CD4-positive, alpha-beta memory T cell (primary cell): Measurements from ENCODE around the gene ITPR2. TPM values are rescaled to one million over a fixed set of nuclear protein-coding genes. Genes with fewer than 3 reads are reported as not detected.
"Not testable (repeated sequence)": the region's sequence is repeated elsewhere in the genome, so short reads cannot be mapped to it uniquely, and the experiment has no call there.

Experiments used
- CTCF ChIA-PET: fragments of 350-600 bp; sonication (Branson Sonifier 250); formaldehyde crosslinking; loops from one replicate; lab custom pipeline; 2021; ENCODE audit warnings: inconsistent platforms; ENCODE audit not compliant: partially characterized antibody; lab: Charles Lee
- POLR2A ChIA-PET: fragments of 350-600 bp; sonication (Branson Sonifier 250); formaldehyde crosslinking; loops from one replicate; lab custom pipeline; 2021; ENCODE audit not compliant: partially characterized antibody; lab: Charles Lee
- DNase-seq, 5 donors: peaks; one replicate each; pipeline versions ENCODE4 v3.0.0 to v3.0.0-alpha.2; 2020 to 2022; ENCODE audit warnings: mixed read lengths in 1 of 5
- H3K27ac ChIP-seq: one replicate; pipeline ENCODE4 v1.7.0; 2013; ENCODE audit warnings: low read depth, low read length
- H3K27me3 ChIP-seq: 2 replicates; pipeline ENCODE4 v1.7.0; 2013; ENCODE audit warnings: mild to moderate bottlenecking, low read length, moderate library complexity; ENCODE audit not compliant: insufficient read depth
- H3K36me3 ChIP-seq: 2 replicates; pipeline ENCODE4 v1.7.0; 2013; ENCODE audit warnings: mild to moderate bottlenecking, low read length, moderate library complexity; ENCODE audit not compliant: insufficient read depth
- H3K4me1 ChIP-seq: 2 replicates; pipeline ENCODE4 v1.7.0; 2013; ENCODE audit warnings: mild to moderate bottlenecking, low read length, moderate library complexity; ENCODE audit not compliant: insufficient read depth
- H3K4me3 ChIP-seq, 2 donors: one replicate each; pipeline ENCODE4 v1.7.0; 2013; ENCODE audit warnings: low read length in 2 of 2, mild to moderate bottlenecking in 1 of 2
- H3K9me3 ChIP-seq, 2 donors: one replicate each; pipeline ENCODE4 v1.7.0; 2013; ENCODE audit warnings: low read length in 2 of 2, control low read depth in 1 of 2; ENCODE audit not compliant: control insufficient read depth in 1 of 2
- H3K27ac Mint-ChIP-seq, 7 donors: one replicate each; pipeline ENCODE4 v1.8.0; 2020 to 2021; ENCODE audit warnings: mixed read lengths in 7 of 7, mild to moderate bottlenecking in 6 of 7, inconsistent platforms in 3 of 7, moderate library complexity in 3 of 7
- H3K27me3 Mint-ChIP-seq, 2 donors: one replicate each; pipeline ENCODE4 v1.8.0; 2020 to 2021; ENCODE audit warnings: mixed read lengths in 2 of 2
- H3K36me3 Mint-ChIP-seq, 2 donors: one replicate each; pipeline ENCODE4 v1.8.0; 2020 to 2021; ENCODE audit warnings: mixed read lengths in 2 of 2, inconsistent platforms in 1 of 2, mild to moderate bottlenecking in 1 of 2
- H3K4me1 Mint-ChIP-seq, 4 donors: one replicate each; pipeline ENCODE4 v1.8.0; 2020 to 2021; ENCODE audit warnings: mixed read lengths in 4 of 4, mild to moderate bottlenecking in 1 of 4
- H3K4me3 Mint-ChIP-seq, 8 donors: one replicate each; pipeline ENCODE4 v1.8.0; 2020 to 2021; ENCODE audit warnings: mixed read lengths in 8 of 8, mild to moderate bottlenecking in 7 of 8, moderate library complexity in 6 of 8, inconsistent platforms in 3 of 8
- H3K9me3 Mint-ChIP-seq, 8 donors: one replicate each; pipeline ENCODE4 v1.8.0; 2020 to 2021; ENCODE audit warnings: mixed read lengths in 8 of 8, mild to moderate bottlenecking in 5 of 8, inconsistent platforms in 3 of 8, moderate library complexity in 1 of 8
- intact Hi-C: fragments of 100-400 bp; cut with micrococcal nuclease; formaldehyde crosslinking; loops from one replicate; pipeline ENCODE4 v1.15.1; 2023
- polyA plus RNA-seq, 2 donors: library from polyadenylated mRNA; unstranded; fragments of 300-500 nt; fragmentation: Illumina TruSeq; gene quantifications; one replicate each; pipeline ENCODE4 v1.2.3, GENCODE V29; 2021
- total RNA-seq, 2 experiments: library from RNA; stranded (reverse); gene quantifications; one replicate each; pipeline ENCODE4 v1.2.3, GENCODE V29; 2021

The ITPR2 gene
- total and polyA plus RNA-seq, 4 experiments from 2014 or later: 4.7 to 55.6 (median 34.1) TPM

DNA sequence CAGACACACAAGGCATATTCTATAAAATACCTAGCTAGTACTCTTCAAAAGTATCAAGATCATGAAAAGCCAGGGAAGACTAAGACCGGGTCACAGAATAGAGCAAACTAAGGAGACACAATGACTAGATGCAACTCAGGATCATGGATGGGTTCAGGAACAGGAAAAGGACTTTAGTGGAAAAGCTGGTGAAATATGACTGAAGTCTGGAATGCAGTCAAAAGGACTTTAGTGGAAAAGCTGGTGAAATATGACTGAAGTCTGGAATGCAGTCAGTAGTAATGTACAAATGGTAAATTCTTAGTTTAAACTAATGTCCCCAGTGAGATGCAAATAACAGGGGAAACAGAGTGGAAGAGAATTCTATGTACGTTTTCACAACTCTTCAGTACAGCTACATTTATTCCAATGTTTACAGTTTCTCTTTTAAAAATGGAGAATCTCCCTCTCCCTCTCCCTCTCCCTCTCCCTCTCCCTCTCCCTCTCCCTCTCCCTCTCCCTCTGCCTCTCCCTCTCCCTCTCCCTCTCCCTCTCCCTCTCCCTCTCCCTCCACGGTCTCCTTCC is 49.1 kb downstream of the ITPR2 start:
- H3K4me3 ChIP-seq, H3K4me1 ChIP-seq, H3K9me3 Mint-ChIP-seq, DNase-seq, H3K4me3 Mint-ChIP-seq, CTCF ChIA-PET, H3K27me3 ChIP-seq, H3K27ac ChIP-seq, intact Hi-C loops, POLR2A ChIA-PET, H3K27me3 Mint-ChIP-seq, H3K36me3 ChIP-seq, H3K9me3 ChIP-seq: not testable (repeated sequence)
- Mint-ChIP-seq H3K27ac (peak overlapping the region in 1 of 7 donors; percentile 5), H3K4me1 (peaks cover 5 to 10% (median 8%) of the 10 kb centered on the region in 4 donors), H3K36me3 (peaks cover 51 to 69% of the 10 kb centered on the region in 2 donors)

DNA sequence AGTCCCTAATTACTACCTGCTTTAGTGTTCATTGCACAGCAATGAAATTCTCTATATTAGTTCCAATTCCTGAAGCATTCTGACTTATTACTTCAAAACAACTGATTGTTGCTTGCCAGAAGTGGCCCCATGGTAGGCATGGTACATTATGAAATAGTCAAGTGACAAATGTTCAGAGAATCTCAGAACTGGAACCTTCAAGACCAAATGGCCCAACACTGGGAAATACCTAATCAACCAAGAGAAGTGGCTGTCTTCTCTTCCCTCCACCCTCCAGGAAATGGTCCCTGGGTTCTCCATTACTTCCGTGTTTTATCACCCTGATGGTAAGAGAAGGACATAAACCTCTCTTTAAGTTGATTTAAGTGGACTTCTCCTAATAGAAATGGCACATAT is 49.9 kb downstream of the ITPR2 start:
- ChIA-PET POLR2A (no interaction called here), CTCF (no interaction called here)
- Mint-ChIP-seq H3K4me3 (no peak overlapping the region), H3K4me1 (peaks cover 0 to 6% (median 1%) of the 10 kb centered on the region in 4 donors), H3K27ac (no peak overlapping the region), H3K36me3 (peaks cover 49 to 69% of the 10 kb centered on the region in 2 donors), H3K27me3 (no peaks in the 10 kb centered on the region), H3K9me3 (peaks cover 0 to 14% (median 9%) of the 10 kb centered on the region in 8 donors)
- Histone ChIP-seq H3K36me3 (peaks cover under 1% of the 10 kb centered on the region), H3K27ac (no peak overlapping the region), H3K9me3 (no peaks in the 10 kb centered on the region), H3K4me1 (no peaks in the 10 kb centered on the region), H3K27me3 (no peaks in the 10 kb centered on the region), H3K4me3 (no peak overlapping the region)
- no peak for DNase-seq
- intact Hi-C loops: no loop called here

DNA sequence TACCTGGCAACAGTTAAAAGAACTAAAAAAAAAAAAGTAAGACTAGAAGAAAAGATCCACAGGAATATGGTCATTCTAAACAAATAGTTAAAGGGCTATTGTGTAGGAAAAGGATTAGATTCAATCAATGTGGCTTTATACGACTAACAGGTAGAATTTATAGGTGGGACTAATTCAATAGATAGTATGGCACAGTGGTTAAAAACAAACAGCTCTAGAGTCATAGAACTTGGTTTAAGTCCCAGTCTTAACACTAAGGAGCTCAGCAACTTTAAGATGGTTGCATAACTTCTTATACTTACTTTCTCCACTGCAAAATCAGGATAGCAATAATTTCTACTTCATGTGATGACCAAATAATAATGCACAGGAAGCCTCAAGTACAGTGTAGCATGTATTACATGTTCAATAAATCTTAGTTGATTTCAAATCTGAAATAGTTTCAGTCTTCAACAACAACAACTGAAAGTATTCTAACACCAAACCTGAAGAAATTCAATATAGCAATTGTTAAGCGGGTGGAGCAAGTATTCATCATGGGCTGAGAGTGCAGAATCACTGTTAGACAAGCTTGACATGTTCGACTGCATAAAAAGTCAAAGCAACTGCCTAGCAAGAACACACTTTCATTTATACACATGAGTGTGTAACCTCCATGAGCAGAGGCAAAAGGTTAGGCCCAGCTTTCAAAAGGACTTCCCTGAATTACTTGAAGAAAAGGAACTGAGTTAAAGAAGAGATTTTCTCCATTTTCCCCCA is 50.4 kb downstream of the ITPR2 start:
- Mint-ChIP-seq H3K4me3 (no peak overlapping the region), H3K9me3 (peaks cover 0 to 18% (median 14%) of the 10 kb centered on the region in 8 donors), H3K36me3 (peaks cover 51 to 73% of the 10 kb centered on the region in 2 donors), H3K27me3 (no peaks in the 10 kb centered on the region), H3K4me1 (peaks cover 0 to 6% (median under 1%) of the 10 kb centered on the region in 4 donors), H3K27ac (peak overlapping the region in 2 of 7 donors; percentile 16 to 29)
- no peak for DNase-seq
- H3K36me3 ChIP-seq: no peaks in the 10 kb centered on the region
- no peak overlapping the region for H3K4me3 ChIP-seq
- ChIA-PET POLR2A (no interaction called here), CTCF (interaction anchor here (1.4 kb wide), 1 partner anchor 103 kb away, joined by 5 read pairs; no protein-coding TSS in a partner anchor)
- no peaks in the 10 kb centered on the region for H3K4me1 ChIP-seq
- no peak overlapping the region for H3K27ac ChIP-seq
- no peaks in the 10 kb centered on the region for H3K27me3 ChIP-seq
- intact Hi-C loops: no loop called here
- H3K9me3 ChIP-seq: peaks cover 0 to 4% of the 10 kb centered on the region in 2 donors

- H3K27ac ChIP-seq, H3K27me3 Mint-ChIP-seq, intact Hi-C loops, CTCF ChIA-PET, H3K4me1 ChIP-seq, H3K4me3 Mint-ChIP-seq, DNase-seq, H3K4me1 Mint-ChIP-seq, H3K4me3 ChIP-seq, H3K27me3 ChIP-seq, H3K9me3 ChIP-seq, H3K36me3 ChIP-seq, POLR2A ChIA-PET: not testable (repeated sequence)
- Mint-ChIP-seq H3K9me3 (peaks cover 0 to 34% (median 22%) of the 10 kb centered on the region in 8 donors), H3K36me3 (peaks cover 55 to 80% of the 10 kb centered on the region in 2 donors), H3K27ac (peak overlapping the region in 1 of 7 donors; percentile 80)
Observed at GRCh38 chr12:26780656-26781055, 52.3 kb downstream of the ITPR2 start.

DNA sequence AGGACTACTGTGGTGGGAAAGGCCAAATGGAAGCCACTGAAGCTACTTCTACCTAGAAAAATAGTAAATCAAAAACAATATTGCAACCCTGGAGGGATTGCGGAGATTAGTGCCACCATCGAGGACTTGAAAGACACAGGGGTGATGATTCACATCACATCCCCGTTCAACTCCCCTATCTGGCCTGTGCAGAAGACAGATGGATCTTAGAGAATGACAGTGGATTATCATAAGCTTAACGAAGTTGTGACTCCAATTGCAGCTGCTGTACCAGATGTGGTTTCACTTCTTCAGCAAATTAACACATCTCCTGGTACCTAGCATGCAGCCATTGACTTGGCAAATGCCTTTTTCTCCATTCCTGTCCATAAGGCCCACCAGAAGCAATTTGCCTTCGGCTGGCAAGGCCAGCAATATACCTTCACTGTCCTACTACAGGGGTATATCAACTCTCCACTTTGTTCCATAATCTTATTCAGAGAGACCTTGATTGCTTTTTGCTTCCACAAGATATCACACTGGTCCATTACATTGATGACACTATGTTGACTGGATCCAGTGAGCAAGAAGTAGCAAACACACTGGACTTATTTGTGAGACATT is 54.7 kb downstream of the ITPR2 start:
- H3K4me1 ChIP-seq, H3K27me3 Mint-ChIP-seq, H3K4me3 ChIP-seq, H3K27me3 ChIP-seq, H3K9me3 ChIP-seq, DNase-seq, H3K36me3 ChIP-seq, H3K27ac Mint-ChIP-seq, CTCF ChIA-PET, H3K4me1 Mint-ChIP-seq, H3K4me3 Mint-ChIP-seq, H3K27ac ChIP-seq, POLR2A ChIA-PET, intact Hi-C loops: not testable (repeated sequence)
- Mint-ChIP-seq H3K36me3 (peaks cover 59 to 79% of the 10 kb centered on the region in 2 donors), H3K9me3 (peaks cover 0 to 31% (median 22%) of the 10 kb centered on the region in 8 donors)

DNA sequence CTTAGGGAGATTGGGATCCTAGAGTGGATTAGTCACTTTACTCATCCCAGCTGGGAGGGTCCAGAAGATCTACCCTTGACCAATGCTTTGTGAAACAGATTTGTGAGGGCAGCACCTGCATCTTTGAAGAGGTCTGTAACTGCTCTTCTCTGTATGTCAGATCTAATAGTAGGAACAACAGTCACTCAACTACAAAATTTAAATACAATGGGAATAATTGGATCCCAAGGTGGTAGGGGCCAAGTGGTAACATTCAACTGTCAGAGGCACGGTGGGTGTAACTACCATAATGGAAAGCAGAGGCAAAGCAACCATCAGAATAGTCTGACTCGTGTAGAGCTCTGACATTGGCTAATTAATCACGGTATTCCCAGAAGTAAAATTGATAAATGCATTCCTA is 55.8 kb downstream of the ITPR2 start:
- peaks cover 55 to 70% of the 10 kb centered on the region in 2 donors for H3K36me3 Mint-ChIP-seq
- Histone ChIP-seq H3K36me3 (no peaks in the 10 kb centered on the region), H3K4me3 (no peak overlapping the region), H3K27ac (no peak overlapping the region), H3K4me1 (no peaks in the 10 kb centered on the region), H3K27me3 (no peaks in the 10 kb centered on the region), H3K9me3 (peaks cover 0 to 4% of the 10 kb centered on the region in 2 donors)
- H3K4me3 Mint-ChIP-seq: no peak overlapping the region
- ChIA-PET POLR2A (no interaction called here), CTCF (no interaction called here)
- intact Hi-C loops: no loop called here
- H3K4me1 Mint-ChIP-seq: peaks cover 0 to 9% (median 5%) of the 10 kb centered on the region in 4 donors
- H3K27me3 Mint-ChIP-seq: no peaks in the 10 kb centered on the region
- DNase-seq: no peak
- peaks cover 0 to 31% (median 22%) of the 10 kb centered on the region in 8 donors for H3K9me3 Mint-ChIP-seq
- H3K27ac Mint-ChIP-seq: no peak overlapping the region

DNA sequence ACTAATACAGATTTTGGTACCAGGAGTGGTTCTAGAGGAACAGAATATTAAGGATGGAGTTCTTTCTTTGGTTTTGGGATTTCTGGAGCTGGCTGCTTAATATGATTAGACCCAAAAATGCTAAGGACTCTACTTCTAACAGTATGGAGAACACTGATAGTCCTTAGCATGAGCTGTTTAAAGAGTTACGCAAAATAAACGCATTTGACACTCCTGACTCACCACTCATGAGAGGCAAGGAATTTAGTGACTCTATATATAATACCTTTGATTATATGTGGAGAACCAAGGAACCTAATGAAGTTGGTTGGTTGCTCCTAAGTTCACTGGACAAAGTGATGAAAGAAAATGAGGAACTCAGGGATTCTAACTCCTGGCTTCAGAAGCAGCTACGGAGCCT is 57.0 kb downstream of the ITPR2 start:
- H3K4me1 ChIP-seq, H3K9me3 ChIP-seq, H3K4me1 Mint-ChIP-seq, H3K4me3 Mint-ChIP-seq, DNase-seq, intact Hi-C loops, H3K27me3 Mint-ChIP-seq, H3K27ac Mint-ChIP-seq, H3K36me3 ChIP-seq, H3K4me3 ChIP-seq, H3K27me3 ChIP-seq, CTCF ChIA-PET, H3K27ac ChIP-seq: not testable (repeated sequence)
- Mint-ChIP-seq H3K36me3 (peaks cover 46 to 65% of the 10 kb centered on the region in 2 donors), H3K9me3 (peaks cover 0 to 31% (median 22%) of the 10 kb centered on the region in 8 donors)
- POLR2A ChIA-PET: interaction anchor here (0.6 kb wide), 1 partner anchor 263 kb away, joined by 4 read pairs; no protein-coding TSS in a partner anchor
